Testis (tissue), 3 donors: ENCODE results near the gene CRAT. TPM values are rescaled to one million over a fixed set of nuclear protein-coding genes. Genes with fewer than 3 reads are reported as not detected.

ENCODE experiments used
- DNase-seq: peaks from one replicate; pipeline ENCODE4 v3.0.0-alpha.2; 2019
- H3K27ac ChIP-seq, 2 donors: fragments of 200-600 bp; sonication (generic); one replicate each; pipeline ENCODE4 v1.5.1; 2019
- H3K27me3 ChIP-seq: fragments of 200-600 bp; sonication (generic); one replicate; pipeline ENCODE4 v1.5.1; 2019
- H3K36me3 ChIP-seq: fragments of 200-600 bp; sonication (generic); one replicate; pipeline ENCODE4 v1.5.1; 2017; ENCODE audit warnings: low read depth; ENCODE audit errors: missing control alignments
- H3K4me1 ChIP-seq: fragments of 200-600 bp; sonication (generic); one replicate; pipeline ENCODE4 v1.5.1; 2019
- H3K4me3 ChIP-seq, 2 donors: fragments of 200-600 bp; sonication (generic); one replicate each; pipeline ENCODE4 v1.5.1; 2017 to 2019
- H3K9me3 ChIP-seq: fragments of 200-600 bp; sonication (generic); one replicate; pipeline ENCODE4 v1.5.1; 2017
- CTCF ChIP-seq, 3 experiments: fragments of 450-650 bp in 2 of 3; fragments of 200-600 bp in 1 of 3; sonication (generic) in 1 of 3; IDR thresholded peaks; one replicate each; pipeline ENCODE4 v1.5.1; 2016 to 2019; ENCODE audit warnings: antibody characterized with exemption in 3 of 3, mild to moderate bottlenecking in 2 of 3, moderate library complexity in 1 of 3
- POLR2A ChIP-seq: fragments of 450-650 bp; IDR thresholded peaks from one replicate; pipeline ENCODE4 v1.6.1; 2017; ENCODE audit warnings: antibody characterized with exemption, mild to moderate bottlenecking, moderate library complexity
- WGBS, 2 donors: methylation state at CpG; one replicate each; pipeline ENCODE4 v1.1.5; 2018; 5-methylcytosine and 5-hydroxymethylcytosine counted together
- intact Hi-C: fragments of 100-400 bp; cut with DNase I; formaldehyde crosslinking; loops from one replicate; pipeline ENCODE4 v1.15.1; 2023; ENCODE audit warnings: low total_unique reads
- polyA plus RNA-seq: library from polyadenylated mRNA; stranded (reverse); fragments of 350-450 nt; fragmentation: Illumina TruSeq; extraction: RNeasy Lipid Tissue Mini Kit (QIAGEN cat#74804); gene quantifications from one replicate; pipeline ENCODE4 v1.2.3, GENCODE V29; 2014; ENCODE audit warnings: low read depth, low replicate concordance; ENCODE audit not compliant: insufficient read depth
- total RNA-seq, 2 donors: library from RNA; depleted of rRNA; stranded (reverse); fragments of >200 nt; gene quantifications; one replicate each; pipeline ENCODE4 v1.2.3, GENCODE V29; 2016

CRAT gene
- total and polyA plus RNA-seq, 3 donors from 2014 or later: 188 to 451 (median 272) TPM

- TF ChIP-seq CTCF (IDR thresholded peaks at IDR 0.05) (no peak), POLR2A (no peak)
- Histone ChIP-seq H3K9me3 (no peaks in the 10 kb centered on the region), H3K27me3 (no peaks in the 10 kb centered on the region), H3K36me3 (no peaks in the 10 kb centered on the region), H3K4me1 (peaks cover 44% of the 10 kb centered on the region), H3K4me3 (no peak overlapping the region), H3K27ac (peak overlapping the region in 1 of 2 donors; percentile 98)
- intact Hi-C loops: loop anchor here (5.0 to 10.0 kb wide), 2 partner anchors 471 to 648 kb away; no protein-coding TSS in a partner anchor
- no peak for DNase-seq
- WGBS, 2 donors: 60 to 77% methylated on average over 13 to 16 of the region's 16 CpGs
Measured at GRCh38 chr9:129136446-129137035, 25.9 kb upstream of the CRAT start.

- H3K36me3 ChIP-seq: no peaks in the 10 kb centered on the region
- no peak for DNase-seq
- H3K4me1 ChIP-seq: peaks cover 34% of the 10 kb centered on the region
- WGBS, 2 donors: 92 to 97% methylated on average over 5 to 6 of the region's 6 CpGs
- no peak overlapping the region for H3K27ac ChIP-seq
- intact Hi-C loops: loop anchor here (5.0 to 10.0 kb wide), 2 partner anchors 472 to 649 kb away; no protein-coding TSS in a partner anchor
- H3K27me3 ChIP-seq: no peaks in the 10 kb centered on the region
- H3K9me3 ChIP-seq: no peaks in the 10 kb centered on the region
- TF ChIP-seq POLR2A (no peak), CTCF (IDR thresholded peaks at IDR 0.05) (no peak)
- no peak overlapping the region for H3K4me3 ChIP-seq
Measured at GRCh38 chr9:129135476-129135875, 24.9 kb upstream of the CRAT start.

GRCh38 chr9:129133082-129133481, 22.5 kb upstream of the CRAT start:
- intact Hi-C loops: loop anchor here (10.0 kb wide), 1 partner anchor 652 kb away; no protein-coding TSS in a partner anchor
- no peak overlapping the region for H3K27ac ChIP-seq
- no peak for DNase-seq
- H3K36me3 ChIP-seq: no peaks in the 10 kb centered on the region
- no peak for TF ChIP-seq CTCF (IDR thresholded peaks at IDR 0.05)
- TF ChIP-seq POLR2A: no peak
- no peaks in the 10 kb centered on the region for H3K27me3 ChIP-seq
- H3K9me3 ChIP-seq: no peaks in the 10 kb centered on the region
- 85 to 90% methylated on average over 3 to 4 of the region's 4 CpGs for WGBS, 2 donors
- no peak overlapping the region for H3K4me3 ChIP-seq
- H3K4me1 ChIP-seq: peaks cover 10% of the 10 kb centered on the region

GRCh38 chr9:129131300-129132145, 20.9 kb upstream of the CRAT start:
- Histone ChIP-seq H3K9me3 (no peaks in the 10 kb centered on the region), H3K4me1 (no peaks in the 10 kb centered on the region), H3K27me3 (no peaks in the 10 kb centered on the region), H3K36me3 (no peaks in the 10 kb centered on the region), H3K27ac (peak overlapping the region in 1 of 2 donors; percentile 9), H3K4me3 (no peak overlapping the region)
- TF ChIP-seq POLR2A (no peak), CTCF (IDR thresholded peaks at IDR 0.05) (peak; percentile 94 to 95 (median 95))
- 52 to 54% methylated on average over 6 to 13 of the region's 13 CpGs for WGBS, 2 donors
- intact Hi-C loops: loop anchor here (10.0 kb wide), 1 partner anchor 653 kb away; no protein-coding TSS in a partner anchor
- peak; percentile 81 for DNase-seq
